ENCODE data around the gene BORCS5. TPM values are rescaled to one million over a fixed set of nuclear protein-coding genes. Genes with fewer than 3 reads are reported as not detected.

The BORCS5 gene
- total RNA-seq, 2 experiments from 2014 or later, result 30.9 to 32.4 TPM

- no peak for DNase-seq
- ChIA-PET CTCF (interaction anchor here (0.7 kb wide), 1 partner anchor 410 kb away, joined by 3 read pairs; no protein-coding TSS in a partner anchor), POLR2A (interaction anchor here (1.6 kb wide), 1 partner anchor 46 kb away, joined by 7 read pairs; no protein-coding TSS in a partner anchor)
- Mint-ChIP-seq H3K9me3 (peaks cover 19% of the 10 kb centered on the region), H3K4me3 (no peak overlapping the region), H3K4me1 (peaks cover 69% of the 10 kb centered on the region), H3K27ac (no peak overlapping the region), H3K27me3 (no peaks in the 10 kb centered on the region), H3K36me3 (ENCODE audit: low read depth) (peaks cover 46% of the 10 kb centered on the region)
Observed at GRCh38 chr12:12427568-12427967, 70.7 kb downstream of the BORCS5 start.

DNA sequence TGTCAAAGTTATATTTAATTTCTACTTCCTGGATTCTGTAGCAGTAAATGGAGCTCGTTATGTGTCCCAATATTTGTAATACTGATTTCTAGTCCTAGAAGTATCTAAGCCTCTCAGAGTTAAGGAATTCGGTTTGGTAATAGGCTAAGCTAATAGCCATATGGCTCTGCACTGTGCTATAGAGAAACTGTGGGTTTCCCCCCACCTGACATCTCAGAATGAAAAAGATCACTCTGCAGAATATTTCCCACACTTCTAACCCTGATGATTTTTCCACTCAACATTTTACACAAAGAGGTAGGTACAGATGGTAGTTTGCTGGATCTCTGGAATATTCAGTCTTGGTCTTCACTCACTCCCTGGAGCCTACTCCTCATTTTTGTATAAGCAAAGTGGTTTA is 71.2 kb downstream of the BORCS5 start:
- CTCF ChIA-PET, result no interaction called here
- DNase-seq, result no peak
- POLR2A ChIA-PET, result interaction anchor here (1.6 kb wide), 1 partner anchor 46 kb away, joined by 7 read pairs; no protein-coding TSS in a partner anchor
- H3K9me3 Mint-ChIP-seq, result peaks cover 19% of the 10 kb centered on the region
- H3K36me3 Mint-ChIP-seq (ENCODE audit: low read depth), result peaks cover 50% of the 10 kb centered on the region
- H3K4me3 Mint-ChIP-seq, result no peak overlapping the region
- H3K27ac Mint-ChIP-seq, result peak overlapping the region; percentile 30
- H3K4me1 Mint-ChIP-seq, result peaks cover 73% of the 10 kb centered on the region
- H3K27me3 Mint-ChIP-seq, result no peaks in the 10 kb centered on the region

- H3K4me1 Mint-ChIP-seq, result peaks cover 81% of the 10 kb centered on the region
- peak overlapping the region; percentile 64 for H3K27ac Mint-ChIP-seq
- peaks cover 45% of the 10 kb centered on the region for H3K36me3 Mint-ChIP-seq (ENCODE audit: low read depth)
- H3K27me3 Mint-ChIP-seq, result no peaks in the 10 kb centered on the region
- H3K9me3 Mint-ChIP-seq, result peaks cover 10% of the 10 kb centered on the region
- no peak overlapping the region for H3K4me3 Mint-ChIP-seq
- ChIA-PET CTCF (no interaction called here), POLR2A (interaction anchor here (1.0 to 2.1 kb wide), 5 partner anchors 10 to 53 kb away, joined by 3 to 7 read pairs (median 4); no protein-coding TSS in a partner anchor)
- DNase-seq, result no peak
Observed at GRCh38 chr12:12428961-12429657, 72.2 kb downstream of the BORCS5 start.

GRCh38 chr12:12432364-12432763 is 75.5 kb downstream of the BORCS5 start:
- H3K4me3 Mint-ChIP-seq, result peak overlapping the region; percentile 8
- ChIA-PET CTCF (no interaction called here), POLR2A (interaction anchor here (1.4 to 18.9 kb wide), 5 partner anchors 10 to 47 kb away, joined by 3 to 380 read pairs (median 6); no protein-coding TSS in a partner anchor)
- peaks cover 78% of the 10 kb centered on the region for H3K4me1 Mint-ChIP-seq
- no peak for DNase-seq
- H3K9me3 Mint-ChIP-seq, result peaks cover 8% of the 10 kb centered on the region
- no peaks in the 10 kb centered on the region for H3K27me3 Mint-ChIP-seq
- peak overlapping the region; percentile 78 for H3K27ac Mint-ChIP-seq
- H3K36me3 Mint-ChIP-seq (ENCODE audit: low read depth), result peaks cover 43% of the 10 kb centered on the region

GRCh38 chr12:12433203-12433731 is 76.4 kb downstream of the BORCS5 start:
- POLR2A ChIA-PET, result interaction anchor here (0.7 to 18.9 kb wide), 8 partner anchors 9 to 304 kb away, joined by 3 to 380 read pairs (median 4); no protein-coding TSS in a partner anchor
- Mint-ChIP-seq H3K27me3 (no peaks in the 10 kb centered on the region), H3K36me3 (ENCODE audit: low read depth) (peaks cover 48% of the 10 kb centered on the region), H3K27ac (peak overlapping the region; percentile 70), H3K4me1 (peaks cover 78% of the 10 kb centered on the region), H3K4me3 (no peak overlapping the region), H3K9me3 (peaks cover 10% of the 10 kb centered on the region)
- CTCF ChIA-PET, result no interaction called here
- no peak for DNase-seq

GRCh38 chr12:12436831-12437345 is 80.0 kb downstream of the BORCS5 start:
- ChIA-PET POLR2A (interaction anchor here (1.5 to 18.9 kb wide), 3 partner anchors 35 to 279 kb away, joined by 4 to 380 read pairs (median 5); no protein-coding TSS in a partner anchor), CTCF (interaction anchor here (0.6 to 1.0 kb wide), 3 partner anchors 20 to 265 kb away, joined by 3 to 6 read pairs (median 4); no protein-coding TSS in a partner anchor)
- H3K27me3 Mint-ChIP-seq, result no peaks in the 10 kb centered on the region
- H3K4me1 Mint-ChIP-seq, result peaks cover 84% of the 10 kb centered on the region
- peaks cover 61% of the 10 kb centered on the region for H3K36me3 Mint-ChIP-seq (ENCODE audit: low read depth)
- no peak overlapping the region for H3K27ac Mint-ChIP-seq
- no peak for DNase-seq
- H3K9me3 Mint-ChIP-seq, result peaks cover 10% of the 10 kb centered on the region
- H3K4me3 Mint-ChIP-seq, result no peak overlapping the region

DNA sequence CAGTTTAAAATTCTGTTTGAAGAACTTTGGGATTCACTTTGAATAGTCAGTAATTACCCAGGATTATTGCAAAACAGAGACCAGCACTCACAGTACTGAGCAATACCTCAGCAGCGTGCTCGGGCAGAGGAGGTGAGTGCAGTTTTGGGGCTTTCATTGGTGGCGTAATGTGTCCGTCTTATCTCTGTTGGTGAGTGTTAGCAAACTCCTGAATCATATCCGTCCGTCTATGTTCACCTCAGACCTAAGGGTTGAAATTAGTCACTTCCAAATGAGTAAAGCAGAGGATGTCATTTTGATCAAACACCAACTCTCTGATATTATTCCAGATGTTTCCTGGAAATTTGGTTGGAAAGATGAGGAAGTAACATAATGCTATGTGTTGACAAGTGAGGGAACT is 82.8 kb downstream of the BORCS5 start:
- H3K4me1 Mint-ChIP-seq, result peaks cover 85% of the 10 kb centered on the region
- CTCF ChIA-PET, result interaction anchor here (2.7 to 3.7 kb wide), 2 partner anchors 35 to 55 kb away, joined by 10 to 11 read pairs; no protein-coding TSS in a partner anchor
- peaks cover 10% of the 10 kb centered on the region for H3K9me3 Mint-ChIP-seq
- peak overlapping the region; percentile 5 for H3K4me3 Mint-ChIP-seq
- peak overlapping the region; percentile 98 for H3K27ac Mint-ChIP-seq
- H3K36me3 Mint-ChIP-seq (ENCODE audit: low read depth), result peaks cover 50% of the 10 kb centered on the region
- DNase-seq, result peak; percentile 81
- POLR2A ChIA-PET, result interaction anchor here (1.3 to 18.9 kb wide), 9 partner anchors 17 to 286 kb away, joined by 5 to 380 read pairs (median 46); partner anchors contain the start of gene BORCS5
- no peaks in the 10 kb centered on the region for H3K27me3 Mint-ChIP-seq

GRCh38 chr12:12440784-12441428 is 84.0 kb downstream of the BORCS5 start:
- Mint-ChIP-seq H3K9me3 (peaks cover 10% of the 10 kb centered on the region), H3K27me3 (no peaks in the 10 kb centered on the region), H3K4me1 (peaks cover 88% of the 10 kb centered on the region), H3K27ac (peak overlapping the region; percentile 98), H3K4me3 (no peak overlapping the region), H3K36me3 (ENCODE audit: low read depth) (peaks cover 44% of the 10 kb centered on the region)
- no peak for DNase-seq
- POLR2A ChIA-PET, result interaction anchor here (0.6 to 18.9 kb wide), 22 partner anchors 8 to 295 kb away, joined by 3 to 380 read pairs (median 12); partner anchors contain the start of genes BORCS5 and DUSP16
- CTCF ChIA-PET, result interaction anchor here (0.8 to 3.7 kb wide), 6 partner anchors 16 to 296 kb away, joined by 3 to 14 read pairs (median 7); partner anchors contain the start of gene DUSP16

DNA sequence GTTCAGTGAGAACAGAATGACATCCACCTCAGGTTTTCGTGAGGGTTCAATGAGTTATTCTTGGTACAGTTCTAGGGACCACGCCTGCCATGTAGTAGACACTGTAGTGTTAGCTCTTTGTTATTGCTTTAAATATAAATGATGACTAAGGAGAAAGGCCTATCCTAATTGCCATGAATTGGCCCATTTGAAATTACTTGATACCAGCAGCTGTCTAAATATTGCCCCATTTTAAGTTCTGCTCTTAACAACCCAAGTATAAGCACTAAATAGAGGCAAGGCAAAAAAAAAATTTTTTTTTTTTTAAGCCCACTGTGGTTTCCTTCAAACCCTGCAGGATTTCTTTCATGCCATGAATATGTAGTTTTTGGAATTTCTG is 84.5 kb downstream of the BORCS5 start:
- peaks cover 87% of the 10 kb centered on the region for H3K4me1 Mint-ChIP-seq
- H3K36me3 Mint-ChIP-seq (ENCODE audit: low read depth), result peaks cover 40% of the 10 kb centered on the region
- POLR2A ChIA-PET, result interaction anchor here (0.6 to 18.9 kb wide), 29 partner anchors 8 to 295 kb away, joined by 3 to 380 read pairs (median 11); partner anchors contain the start of genes BORCS5, CDKN1B and DUSP16
- H3K4me3 Mint-ChIP-seq, result no peak overlapping the region
- no peaks in the 10 kb centered on the region for H3K27me3 Mint-ChIP-seq
- DNase-seq, result no peak
- peak overlapping the region; percentile 98 for H3K27ac Mint-ChIP-seq
- peaks cover 9% of the 10 kb centered on the region for H3K9me3 Mint-ChIP-seq
- CTCF ChIA-PET, result interaction anchor here (0.8 to 3.7 kb wide), 7 partner anchors 15 to 295 kb away, joined by 3 to 14 read pairs (median 5); no protein-coding TSS in a partner anchor

- peak; percentile 73 for DNase-seq
- Mint-ChIP-seq H3K36me3 (ENCODE audit: low read depth) (peaks cover 39% of the 10 kb centered on the region), H3K9me3 (peaks cover 6% of the 10 kb centered on the region), H3K27me3 (no peaks in the 10 kb centered on the region), H3K27ac (peak overlapping the region; percentile 98), H3K4me1 (peaks cover 91% of the 10 kb centered on the region), H3K4me3 (peak overlapping the region; percentile 39)
- ChIA-PET CTCF (interaction anchor here (0.7 to 3.7 kb wide), 11 partner anchors 15 to 294 kb away, joined by 3 to 14 read pairs (median 5); no protein-coding TSS in a partner anchor), POLR2A (interaction anchor here (0.7 to 18.9 kb wide), 30 partner anchors 9 to 294 kb away, joined by 3 to 380 read pairs (median 10); partner anchors contain the start of genes BORCS5, CDKN1B and DUSP16)
Observed at GRCh38 chr12:12441843-12442461, 85.1 kb downstream of the BORCS5 start.

DNA sequence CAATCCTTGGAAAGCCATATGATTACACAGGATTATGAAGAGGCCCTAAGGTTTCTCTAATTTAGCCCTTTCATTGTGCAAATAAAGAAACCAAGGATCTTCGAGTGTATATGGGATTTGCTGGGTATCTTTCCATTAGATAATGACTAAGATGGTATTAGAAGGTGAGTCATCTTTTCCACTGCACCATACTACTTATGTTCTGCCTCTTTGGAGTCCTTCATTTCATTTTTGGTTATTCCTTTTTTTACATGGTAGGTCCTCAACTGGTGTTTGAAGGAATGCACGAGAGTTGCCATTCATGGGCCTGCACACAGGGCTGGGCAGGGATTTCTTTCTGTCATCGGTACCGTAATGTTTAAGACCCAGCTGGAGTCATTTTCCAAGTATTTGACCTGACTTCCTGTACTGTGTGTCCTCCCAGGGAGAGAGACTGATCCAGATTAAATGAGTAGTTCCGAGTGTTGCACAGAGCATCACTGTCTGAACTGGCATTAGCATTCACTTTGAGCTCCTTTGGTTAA is 85.7 kb downstream of the BORCS5 start:
- Mint-ChIP-seq H3K27me3 (no peaks in the 10 kb centered on the region), H3K36me3 (ENCODE audit: low read depth) (peaks cover 39% of the 10 kb centered on the region), H3K4me3 (peak overlapping the region; percentile 39), H3K27ac (peak overlapping the region; percentile 98), H3K4me1 (peaks cover 91% of the 10 kb centered on the region), H3K9me3 (no peaks in the 10 kb centered on the region)
- ChIA-PET POLR2A (interaction anchor here (0.5 to 18.9 kb wide), 32 partner anchors 9 to 294 kb away, joined by 3 to 380 read pairs (median 7); partner anchors contain the start of genes BORCS5, CDKN1B and DUSP16), CTCF (interaction anchor here (0.7 to 2.4 kb wide), 8 partner anchors 14 to 122 kb away, joined by 3 to 14 read pairs (median 6); no protein-coding TSS in a partner anchor)
- DNase-seq, result no peak

Measured in activated CD4-positive, alpha-beta memory T cell treated with anti-CD3 and anti-CD28 coated beads, Interleukin-2, amount 10 ng/mL, durations not matched to agents 7 days and 5 days (primary cell).